ENCODE results near the gene NBPF14.
"Not testable (repeated sequence)": the region's sequence is repeated elsewhere in the genome, so short reads cannot be mapped to it uniquely, and the experiment has no call there.

NBPF14 gene, protein sequence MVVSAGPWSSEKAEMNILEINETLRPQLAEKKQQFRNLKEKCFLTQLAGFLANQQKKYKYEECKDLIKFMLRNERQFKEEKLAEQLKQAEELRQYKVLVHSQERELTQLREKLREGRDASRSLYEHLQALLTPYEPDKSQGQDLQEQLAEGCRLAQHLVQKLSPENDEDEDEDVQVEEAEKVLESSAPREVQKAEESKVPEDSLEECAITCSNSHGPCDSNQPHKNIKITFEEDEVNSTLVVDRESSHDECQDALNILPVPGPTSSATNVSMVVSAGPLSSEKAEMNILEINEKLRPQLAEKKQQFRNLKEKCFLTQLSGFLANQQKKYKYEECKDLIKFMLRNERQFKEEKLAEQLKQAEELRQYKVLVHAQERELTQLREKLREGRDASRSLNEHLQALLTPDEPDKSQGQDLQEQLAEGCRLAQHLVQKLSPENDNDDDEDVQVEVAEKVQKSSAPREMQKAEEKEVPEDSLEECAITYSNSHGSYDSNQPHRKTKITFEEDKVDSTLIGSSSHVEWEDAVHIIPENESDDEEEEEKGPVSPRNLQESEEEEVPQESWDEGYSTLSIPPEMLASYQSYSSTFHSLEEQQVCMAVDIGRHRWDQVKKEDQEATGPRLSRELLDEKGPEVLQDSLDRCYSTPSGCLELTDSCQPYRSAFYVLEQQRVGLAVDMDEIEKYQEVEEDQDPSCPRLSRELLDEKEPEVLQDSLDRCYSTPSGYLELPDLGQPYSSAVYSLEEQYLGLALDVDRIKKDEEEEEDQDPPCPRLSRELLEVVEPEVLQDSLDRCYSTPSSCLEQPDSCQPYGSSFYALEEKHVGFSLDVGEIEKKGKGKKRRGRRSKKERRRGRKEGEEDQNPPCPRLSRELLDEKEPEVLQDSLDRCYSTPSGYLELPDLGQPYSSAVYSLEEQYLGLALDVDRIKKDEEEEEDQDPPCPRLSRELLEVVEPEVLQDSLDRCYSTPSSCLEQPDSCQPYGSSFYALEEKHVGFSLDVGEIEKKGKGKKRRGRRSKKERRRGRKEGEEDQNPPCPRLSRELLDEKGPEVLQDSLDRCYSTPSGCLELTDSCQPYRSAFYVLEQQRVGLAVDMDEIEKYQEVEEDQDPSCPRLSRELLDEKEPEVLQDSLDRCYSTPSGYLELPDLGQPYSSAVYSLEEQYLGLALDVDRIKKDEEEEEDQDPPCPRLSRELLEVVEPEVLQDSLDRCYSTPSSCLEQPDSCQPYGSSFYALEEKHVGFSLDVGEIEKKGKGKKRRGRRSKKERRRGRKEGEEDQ (N-terminal part only)

DNA sequence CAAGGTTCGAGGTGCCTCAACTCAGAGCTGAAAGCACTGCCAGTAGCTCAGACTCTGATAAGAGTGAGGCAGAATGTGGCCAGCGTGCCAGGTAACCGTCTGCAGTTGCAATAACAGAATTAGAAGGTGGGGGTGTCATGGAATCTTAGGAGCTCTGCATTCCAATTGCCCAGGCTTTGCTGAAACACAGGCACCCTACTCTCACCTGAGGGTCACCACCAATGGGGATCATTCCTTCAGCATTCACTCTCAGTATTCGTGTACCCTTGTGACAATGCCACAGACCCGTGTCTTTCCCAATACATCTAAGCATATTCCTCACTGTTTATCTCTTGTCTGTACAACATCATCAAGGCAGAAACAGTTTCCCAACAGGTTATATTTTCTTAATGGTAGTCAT is at the start of gene NBPF14:
NBPF14 (minus strand) TSS at position 101 of the 400 bp plus-strand sequence. CDS start 294 bp downstream, outside the sequence.
- DNase-seq = not testable (repeated sequence)

DNA sequence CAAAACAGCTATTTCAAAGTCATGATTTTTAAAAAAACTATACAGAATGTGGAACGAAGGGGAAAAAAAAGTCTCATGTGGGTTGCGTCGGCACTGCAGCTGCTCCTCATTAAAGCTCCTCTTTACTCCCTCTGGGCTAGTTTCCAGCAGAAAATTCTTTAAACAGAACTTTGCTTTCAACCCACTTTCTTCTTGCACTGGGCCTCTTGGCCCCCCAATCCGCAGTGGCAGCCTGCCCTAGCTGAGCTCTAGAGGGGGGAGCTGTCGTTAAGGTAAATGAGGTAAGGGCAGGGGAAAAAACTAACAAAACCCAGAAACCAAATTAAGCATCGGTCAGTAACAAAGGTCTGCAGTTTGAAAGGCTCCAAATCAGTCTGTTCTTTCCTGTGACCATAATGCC is 29.6 kb upstream of the NBPF14 start:
- not testable (repeated sequence) for DNase-seq

DNA sequence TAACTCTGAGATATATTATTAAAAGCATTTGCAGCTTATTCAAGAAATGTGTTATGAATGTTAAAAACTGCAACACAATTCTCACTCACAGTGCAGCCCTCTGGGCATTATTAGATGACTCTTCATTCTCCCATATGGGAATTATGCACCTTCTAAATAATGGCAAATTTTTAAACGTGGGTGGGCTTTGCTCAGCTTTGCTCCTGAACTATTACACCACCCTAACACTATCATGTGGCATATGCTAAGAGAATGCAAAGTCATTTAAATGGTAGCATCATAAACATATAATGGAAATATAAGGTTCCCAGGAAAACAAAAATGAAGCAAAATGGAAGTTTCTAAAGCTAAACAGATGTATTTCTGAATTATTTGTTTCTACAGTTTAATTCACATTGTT is 22.4 kb upstream of the NBPF14 start:
- not testable (repeated sequence) for DNase-seq

DNA sequence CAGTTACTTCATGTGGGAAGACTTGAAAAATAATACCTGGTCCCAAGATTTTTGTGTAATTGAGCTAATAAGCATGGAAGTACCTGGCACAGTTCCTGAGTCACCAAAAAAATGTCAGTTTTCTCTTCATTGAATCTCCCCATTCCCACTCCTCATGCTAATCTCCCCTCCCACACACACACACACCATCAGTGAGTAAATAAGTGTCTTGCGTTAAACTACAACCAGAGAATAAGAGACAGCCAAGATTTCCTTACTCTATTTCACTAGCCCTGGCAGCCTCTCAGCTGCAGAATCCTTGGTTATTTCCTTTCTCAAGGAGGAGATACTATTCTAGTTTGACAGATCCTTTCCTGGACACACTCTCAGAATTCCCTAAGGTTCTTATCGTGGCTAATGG is 9.5 kb upstream of the NBPF14 start:
- DNase-seq = not testable (repeated sequence)

DNA sequence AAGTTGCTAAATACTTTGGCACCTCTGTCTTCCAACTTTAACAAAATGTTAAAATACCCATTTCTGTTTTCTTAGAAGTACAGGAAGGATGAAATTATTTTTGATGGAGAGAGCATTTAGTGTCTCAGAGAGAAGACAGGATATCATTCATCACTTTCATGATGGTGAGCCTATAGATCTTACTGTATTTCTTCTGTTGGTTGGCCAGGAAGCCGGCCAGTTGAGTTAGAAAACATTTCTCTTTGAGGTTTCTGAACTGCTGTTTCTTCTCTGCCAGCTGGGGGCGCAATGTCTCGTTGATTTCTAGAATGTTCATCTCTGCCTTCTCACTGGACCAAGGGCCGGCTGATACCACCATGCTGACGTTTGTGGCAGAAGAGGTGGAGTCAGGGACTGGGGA is 451 bp downstream of the NBPF14 start:
- DNase-seq = not testable (repeated sequence)

DNA sequence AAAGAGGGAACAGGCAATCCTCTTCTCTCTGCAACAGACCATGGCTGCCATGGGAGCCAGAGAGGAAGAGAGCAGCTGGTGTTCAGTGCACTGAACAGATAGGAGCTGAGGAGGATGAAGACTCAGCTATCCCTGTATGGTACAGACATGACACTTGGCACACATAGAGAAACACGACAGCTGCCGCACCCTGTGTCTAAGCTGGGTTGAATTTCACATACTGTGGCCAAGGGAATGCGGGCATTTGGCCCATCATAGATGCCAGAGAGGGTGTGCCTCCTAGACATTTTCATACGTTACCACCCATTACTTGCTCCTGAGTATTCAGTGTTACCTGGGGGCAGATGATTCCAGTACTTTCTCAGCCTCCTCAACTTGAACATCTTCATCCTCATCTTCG is 4.7 kb downstream of the NBPF14 start:
- DNase-seq = not testable (repeated sequence)

DNA sequence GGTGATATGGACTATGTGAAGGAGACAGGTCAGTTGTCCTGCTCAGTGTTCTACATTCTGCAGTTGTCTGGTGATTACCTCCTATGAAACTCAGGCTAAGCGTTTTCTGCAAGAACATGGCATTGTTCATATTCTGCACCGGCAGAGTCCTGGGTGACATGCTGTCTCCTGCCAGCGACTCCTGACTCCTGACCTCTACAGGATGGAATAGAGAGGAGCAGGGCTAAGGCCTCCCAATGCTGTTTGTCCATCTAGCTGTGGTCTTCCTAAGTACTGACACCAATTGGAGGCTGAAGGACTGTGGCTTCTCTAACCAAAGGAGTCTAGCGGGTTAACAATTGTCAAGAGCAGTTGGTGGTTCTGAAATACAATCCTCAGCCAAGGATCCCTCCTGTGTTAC is 63.7 kb downstream of the NBPF14 start:
- not testable (repeated sequence) for DNase-seq

DNA sequence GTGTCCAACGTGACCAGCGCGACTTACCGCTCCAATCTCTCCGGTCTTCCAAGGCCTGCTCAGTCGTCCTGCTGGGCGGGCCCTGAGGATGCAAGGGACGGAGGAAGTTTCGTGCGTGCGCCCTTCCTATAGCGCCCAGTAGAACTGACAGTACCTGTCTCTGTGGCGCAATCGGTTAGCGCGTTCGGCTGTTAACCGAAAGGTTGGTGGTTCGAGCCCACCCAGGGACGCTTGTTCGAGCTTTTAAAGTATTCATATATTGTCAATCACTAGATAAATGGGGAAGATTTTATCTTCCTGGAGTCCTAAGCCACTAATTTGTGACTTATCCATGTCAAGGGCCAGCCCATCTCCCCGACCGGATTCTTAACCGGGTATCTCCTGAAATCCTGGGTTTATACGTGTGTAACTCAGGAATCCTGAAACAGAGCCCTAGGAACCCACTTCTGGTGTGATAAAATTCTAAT is 66.7 kb downstream of the NBPF14 start:
- DNase-seq = peak; percentile 78

DNA sequence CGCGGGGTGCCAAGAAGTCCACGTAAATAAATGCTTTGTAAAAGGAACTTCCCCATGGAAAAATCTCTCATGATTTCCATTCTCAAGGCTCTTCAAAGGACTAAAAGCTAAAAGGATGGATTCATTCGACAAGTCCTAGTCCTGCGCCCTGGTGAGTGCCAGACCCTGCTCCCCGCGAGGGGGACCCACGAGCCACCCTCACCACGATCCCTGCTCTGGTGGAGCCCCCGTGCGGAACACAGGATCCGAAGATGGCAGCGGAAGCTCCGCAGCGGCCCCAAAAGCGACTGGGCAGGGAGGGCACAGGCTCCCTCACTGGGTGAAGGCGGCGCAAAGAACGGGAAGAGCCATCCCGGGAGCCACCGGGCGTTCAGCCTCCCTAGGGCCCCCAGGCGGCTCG is 67.2 kb downstream of the NBPF14 start:
- not testable (repeated sequence) for DNase-seq

DNA sequence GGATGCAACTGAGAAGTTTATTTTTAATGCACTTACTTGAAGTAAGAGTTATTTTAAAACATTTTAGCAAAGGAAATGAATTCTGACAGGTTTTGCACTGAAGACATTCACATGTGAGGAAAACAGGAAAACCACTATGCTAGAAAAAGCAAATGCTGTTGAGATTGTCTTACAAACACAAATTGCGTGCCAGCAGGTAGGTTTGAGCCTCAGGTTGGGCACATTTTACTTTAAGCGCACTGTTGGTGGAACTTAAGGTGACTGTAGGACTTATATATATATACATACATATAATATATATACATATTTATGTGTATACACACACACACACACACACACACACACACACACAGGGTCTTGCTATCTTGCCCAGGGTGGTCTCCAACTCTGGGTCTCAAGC is 69.2 kb downstream of the NBPF14 start:
- not testable (repeated sequence) for DNase-seq

DNA sequence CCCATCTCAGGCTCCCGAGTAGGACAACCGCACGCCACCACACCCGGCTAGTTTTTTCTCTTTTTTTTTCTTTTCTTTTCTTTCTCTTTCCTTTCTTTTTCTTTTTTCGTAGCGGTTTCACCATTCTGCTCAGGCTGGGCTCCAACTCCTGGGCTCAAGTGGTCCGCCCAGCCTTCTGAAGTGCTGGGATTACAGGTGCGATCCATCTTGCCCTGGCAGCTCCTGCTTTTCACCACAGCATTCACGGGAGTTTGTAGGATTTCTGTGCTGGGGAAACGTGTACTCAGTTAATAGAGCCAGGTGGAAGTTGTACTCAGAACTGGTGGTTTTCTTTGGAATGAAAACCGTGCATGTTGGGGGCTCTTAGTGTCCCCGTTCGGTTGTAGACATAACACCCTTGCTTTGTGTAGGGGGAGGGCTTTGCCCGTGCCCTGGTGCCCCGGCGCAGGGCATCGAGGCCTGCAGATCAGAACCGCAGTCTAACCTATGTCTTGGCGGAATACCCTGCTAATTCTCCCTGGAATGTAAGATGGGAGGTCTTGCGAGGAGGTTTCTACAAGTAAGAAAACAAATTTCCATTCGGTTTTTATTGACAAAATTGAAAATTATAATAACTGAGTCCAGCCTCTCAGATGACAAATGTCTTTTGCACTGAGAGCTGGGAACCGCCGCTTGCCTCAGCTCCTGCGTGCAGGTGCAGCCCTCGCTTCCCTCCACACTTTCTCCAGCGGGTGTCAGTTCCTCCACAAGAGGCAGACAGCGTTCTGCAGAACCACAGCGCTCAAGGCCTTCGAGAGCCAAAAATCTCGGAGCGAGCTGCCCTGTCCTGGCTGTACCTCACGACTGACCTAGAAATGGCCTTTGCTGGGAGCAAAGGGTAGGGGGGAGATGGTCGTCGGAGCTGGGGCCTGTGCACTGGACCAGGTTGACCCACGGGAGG is 72.3 kb downstream of the NBPF14 start:
- DNase-seq = not testable (repeated sequence)

DNA sequence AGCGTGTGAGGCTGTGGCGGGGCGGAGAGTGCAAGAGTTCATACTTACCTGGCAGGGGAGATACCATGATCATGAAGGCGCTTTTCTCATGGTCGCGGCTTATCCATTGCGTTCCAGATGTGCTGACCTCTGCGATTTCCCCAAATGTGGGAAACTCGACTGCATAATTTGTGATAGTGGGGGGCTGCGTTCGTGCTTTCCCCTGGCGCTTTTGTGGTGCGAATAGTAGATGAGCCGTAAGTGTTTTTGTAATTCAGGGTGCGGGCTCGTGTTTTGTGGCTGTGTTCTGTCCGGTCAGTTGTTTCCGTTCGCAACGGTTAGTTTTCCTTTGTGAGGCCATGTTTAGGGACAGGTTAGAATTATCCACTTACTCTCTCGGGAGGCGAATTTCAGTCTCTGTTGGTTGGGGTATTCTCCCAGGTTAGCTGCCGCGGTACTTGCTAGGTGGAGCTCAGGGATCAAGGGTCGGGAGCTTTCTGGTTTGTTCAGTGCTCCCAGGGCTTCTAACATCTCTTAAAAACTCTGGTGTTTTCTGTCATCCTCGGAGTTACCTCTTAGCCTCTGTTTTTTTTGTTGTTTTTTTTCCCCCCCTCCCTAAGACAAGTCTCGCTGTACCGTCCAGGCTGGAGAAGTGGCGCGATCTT is 73.1 kb downstream of the NBPF14 start:
- peak; percentile 96 for DNase-seq

DNA sequence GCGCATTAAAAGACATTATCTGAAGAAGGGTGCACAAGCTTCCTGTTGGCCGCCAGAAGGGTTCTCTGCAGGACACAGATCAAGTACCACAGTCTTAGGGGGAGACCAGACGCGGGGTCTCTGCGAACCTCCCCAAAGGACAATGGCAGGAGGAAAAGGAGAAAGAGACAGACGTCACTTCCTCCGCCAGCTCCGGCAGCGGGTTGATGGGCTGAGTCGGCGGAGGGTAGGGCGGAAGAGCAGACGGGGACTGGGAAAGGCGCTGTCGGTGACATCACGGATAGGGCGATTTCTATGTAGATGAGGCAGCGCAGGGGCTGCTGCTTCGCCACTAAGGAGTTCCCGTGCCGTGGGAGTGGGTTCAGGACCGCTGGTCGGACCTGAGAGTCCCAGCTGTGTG is 73.7 kb downstream of the NBPF14 start:
- peak; percentile 85 for DNase-seq

DNA sequence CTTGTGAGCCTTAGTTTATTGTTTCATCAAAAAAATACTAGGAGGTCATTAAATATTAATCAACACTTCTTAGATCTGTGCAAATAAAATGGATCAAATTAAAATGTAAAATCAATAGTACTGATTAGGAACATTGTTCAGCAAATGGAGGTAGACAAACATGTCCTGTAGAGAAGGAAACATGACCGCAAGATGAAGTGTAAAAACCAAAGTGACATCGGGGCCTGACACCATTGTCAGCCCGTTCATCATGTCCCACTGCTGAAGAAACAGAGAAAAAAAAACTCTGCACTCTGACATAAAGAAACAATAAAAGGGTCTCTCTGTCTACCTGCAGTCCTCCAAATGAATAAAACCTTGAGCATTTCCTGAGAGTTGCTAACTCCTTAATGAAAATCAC is 81.5 kb downstream of the NBPF14 start:
- not testable (repeated sequence) for DNase-seq

DNA sequence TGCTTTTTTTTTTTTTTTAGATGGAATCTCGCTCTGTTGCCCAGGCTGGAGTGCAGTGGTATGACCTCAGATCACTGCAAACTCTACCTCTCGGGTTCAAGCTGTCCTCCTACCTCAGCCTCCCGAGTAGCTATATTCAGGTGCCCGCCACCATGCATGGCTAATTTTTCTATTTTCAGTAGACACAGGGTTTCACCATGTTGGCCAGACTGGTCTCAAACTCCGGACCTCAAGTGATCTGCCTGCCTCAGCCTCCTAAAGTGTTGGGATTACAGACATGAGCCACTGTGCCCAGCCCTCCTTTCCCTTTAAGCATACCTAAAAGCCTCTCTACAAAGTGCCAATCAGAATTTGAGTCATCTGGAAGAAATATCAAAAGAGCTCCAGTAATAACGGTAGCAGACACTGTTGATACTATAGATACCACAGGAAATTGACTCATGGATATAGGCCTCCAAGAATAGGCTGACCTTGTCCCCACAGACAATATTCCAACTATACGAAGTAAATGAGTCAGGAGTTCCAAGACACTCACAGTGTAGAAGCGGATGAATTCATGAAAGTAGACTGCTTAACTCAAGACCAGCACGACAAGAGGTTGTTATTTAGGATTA is 83.1 kb downstream of the NBPF14 start:
- DNase-seq = not testable (repeated sequence)

DNA sequence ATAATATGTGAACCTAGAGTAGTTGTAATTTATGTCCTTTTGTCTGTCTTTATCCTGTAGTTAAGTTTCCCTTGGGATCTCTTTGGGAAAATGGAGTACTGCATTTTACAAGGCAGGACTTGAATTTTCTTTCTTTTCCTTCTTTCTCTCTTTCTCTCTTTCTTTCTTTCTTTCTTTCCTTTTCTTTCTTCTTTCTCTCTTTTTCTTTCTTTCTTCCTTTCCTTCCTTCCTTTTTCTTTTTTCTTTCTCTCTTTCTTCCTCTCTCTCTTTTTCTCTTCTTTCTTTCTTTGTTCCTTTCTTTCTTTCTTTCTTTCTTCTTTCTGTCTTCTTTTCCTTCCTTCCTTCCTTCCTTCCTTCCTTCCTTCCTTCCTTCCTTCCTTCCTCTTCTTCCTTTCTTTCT is 101.9 kb downstream of the NBPF14 start:
- not testable (repeated sequence) for DNase-seq

DNA sequence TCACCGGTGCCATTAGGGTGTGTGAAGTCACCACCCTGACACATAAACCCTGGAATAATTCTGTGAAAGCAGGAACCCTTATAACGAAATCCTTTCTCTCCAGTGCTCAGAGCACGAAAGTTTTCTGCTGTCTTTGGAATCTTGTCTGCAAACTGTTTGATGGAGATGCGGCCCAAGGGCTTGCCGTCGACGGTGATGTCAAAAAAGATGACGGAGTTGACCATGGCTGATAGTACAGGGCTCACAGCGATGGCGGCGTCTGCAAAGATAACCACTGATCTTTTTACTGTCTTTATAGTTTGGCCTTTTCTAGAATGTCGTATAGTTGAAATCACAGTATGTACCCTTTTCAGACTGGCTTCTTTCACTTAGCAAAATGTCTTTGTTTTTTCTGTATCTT is 112.8 kb downstream of the NBPF14 start, which contains the start of gene PPIAL4G:
PPIAL4G (minus strand) TSS at position 274 of the 400 bp plus-strand sequence; CDS start at position 224, 50 bp downstream.
- DNase-seq = not testable (repeated sequence)
